ENCODE results near the gene HES3. TPM values are rescaled to one million over a fixed set of nuclear protein-coding genes. Genes with fewer than 3 reads are reported as not detected.

Gene HES3
- total RNA-seq, 4 donors from 2014 or later = not detected

DNA sequence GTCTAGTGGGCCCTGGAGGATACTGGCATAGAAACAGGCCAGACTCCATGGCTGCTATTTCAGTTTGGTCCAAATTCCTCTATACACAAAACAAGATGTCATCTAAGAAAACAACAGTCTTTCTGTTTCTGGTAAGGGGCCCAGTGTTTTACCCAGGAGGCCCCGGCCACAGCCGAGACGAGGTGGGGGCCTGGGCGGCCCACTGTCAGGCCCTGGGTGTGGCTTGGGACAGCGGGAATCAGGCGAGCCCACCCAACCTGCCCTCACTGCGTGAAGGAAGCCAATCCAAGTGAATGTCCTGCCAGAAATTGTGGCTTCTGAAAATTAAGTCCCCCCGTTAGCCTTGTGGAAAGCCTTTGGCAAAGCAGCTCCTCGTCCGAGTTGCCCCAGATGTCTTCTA is 48.1 kb downstream of the HES3 start:
- Histone ChIP-seq H3K9me3 (no peaks in the 10 kb centered on the region), H3K27me3 (no peaks in the 10 kb centered on the region), H3K4me1 (no peaks in the 10 kb centered on the region), H3K36me3 (peaks cover 0 to 21% (median 0%) of the 10 kb centered on the region in 3 donors), H3K4me3 (no peak overlapping the region), H3K27ac (no peak overlapping the region)
- no peak for DNase-seq
- TF ChIP-seq POLR2A (IDR thresholded peaks at IDR 0.05) = no peak
- TF ChIP-seq, protein P1, sequence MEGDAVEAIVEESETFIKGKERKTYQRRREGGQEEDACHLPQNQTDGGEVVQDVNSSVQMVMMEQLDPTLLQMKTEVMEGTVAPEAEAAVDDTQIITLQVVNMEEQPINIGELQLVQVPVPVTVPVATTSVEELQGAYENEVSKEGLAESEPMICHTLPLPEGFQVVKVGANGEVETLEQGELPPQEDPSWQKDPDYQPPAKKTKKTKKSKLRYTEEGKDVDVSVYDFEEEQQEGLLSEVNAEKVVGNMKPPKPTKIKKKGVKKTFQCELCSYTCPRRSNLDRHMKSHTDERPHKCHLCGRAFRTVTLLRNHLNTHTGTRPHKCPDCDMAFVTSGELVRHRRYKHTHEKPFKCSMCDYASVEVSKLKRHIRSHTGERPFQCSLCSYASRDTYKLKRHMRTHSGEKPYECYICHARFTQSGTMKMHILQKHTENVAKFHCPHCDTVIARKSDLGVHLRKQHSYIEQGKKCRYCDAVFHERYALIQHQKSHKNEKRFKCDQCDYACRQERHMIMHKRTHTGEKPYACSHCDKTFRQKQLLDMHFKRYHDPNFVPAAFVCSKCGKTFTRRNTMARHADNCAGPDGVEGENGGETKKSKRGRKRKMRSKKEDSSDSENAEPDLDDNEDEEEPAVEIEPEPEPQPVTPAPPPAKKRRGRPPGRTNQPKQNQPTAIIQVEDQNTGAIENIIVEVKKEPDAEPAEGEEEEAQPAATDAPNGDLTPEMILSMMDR (IDR thresholded peaks at IDR 0.05) = no peak

DNA sequence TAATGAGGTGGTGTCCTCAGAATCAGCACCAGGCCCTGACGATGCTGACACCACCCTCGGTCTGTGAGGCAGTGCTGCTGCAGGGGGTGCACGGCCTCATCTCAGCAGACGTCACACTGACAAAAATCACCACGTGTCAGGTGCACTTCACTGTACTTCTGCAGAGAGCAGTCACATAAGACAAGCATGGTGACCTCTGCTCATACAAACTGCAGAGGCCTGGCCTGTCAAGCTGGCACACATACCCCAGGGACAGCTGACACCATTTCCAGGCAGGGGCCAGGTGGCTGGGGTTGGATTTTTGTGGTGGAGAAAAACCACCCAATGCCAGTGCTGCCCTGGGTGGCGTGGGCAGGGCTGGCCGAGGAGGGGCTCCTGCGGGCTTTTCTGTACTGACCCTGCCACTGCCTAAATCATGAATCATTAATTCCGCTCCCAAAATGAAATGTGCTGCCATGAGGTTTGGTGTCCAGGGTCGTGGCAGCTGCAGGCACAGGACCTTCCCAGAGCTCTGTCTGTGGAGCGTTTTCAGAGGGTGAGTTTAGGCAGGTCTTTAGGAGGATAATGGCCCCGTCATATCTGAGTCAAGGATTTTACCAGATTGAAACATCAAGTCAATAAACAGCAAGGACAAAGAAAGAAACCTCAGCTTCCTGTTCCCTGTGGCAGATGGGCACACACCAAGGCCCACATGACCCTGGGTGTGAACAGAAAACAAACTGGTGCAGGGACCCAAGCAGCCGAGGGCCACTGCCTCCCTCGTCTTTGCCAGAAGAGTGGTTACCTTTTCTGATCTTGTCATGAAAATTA is 50.3 kb downstream of the HES3 start:
- no peak for DNase-seq

DNA sequence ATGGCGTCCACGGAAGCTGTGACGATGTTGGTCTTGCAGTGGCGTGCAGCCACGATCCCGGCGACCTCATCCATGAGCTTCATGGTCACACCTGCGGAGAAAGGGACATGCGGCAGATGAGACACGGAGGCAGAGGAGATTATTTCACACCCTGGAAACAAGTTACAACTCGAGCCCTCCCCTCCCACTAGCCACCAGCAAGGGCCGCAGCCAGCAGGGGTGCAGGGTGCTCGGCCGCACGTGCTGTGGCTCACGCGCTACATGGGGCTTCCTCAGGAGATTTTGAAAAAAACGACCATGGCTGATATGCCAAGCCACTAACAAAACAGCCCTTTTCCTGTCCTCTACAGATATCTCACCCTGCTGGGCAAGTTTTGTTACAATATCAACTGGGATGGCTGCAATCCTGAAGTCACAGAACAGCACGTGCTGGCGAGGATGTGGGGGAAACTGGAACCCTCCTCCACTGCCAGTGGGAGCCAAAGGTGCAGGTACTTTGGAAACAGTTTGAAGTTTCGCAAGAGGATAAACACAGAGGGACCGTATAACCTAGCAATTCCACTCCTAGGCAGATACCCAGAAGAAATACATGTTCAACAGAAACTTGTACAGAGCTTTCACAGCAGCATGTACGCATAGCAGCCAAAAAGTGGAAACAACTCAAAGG is 51.0 kb downstream of the HES3 start:
- no peaks in the 10 kb centered on the region for H3K9me3 ChIP-seq
- no peaks in the 10 kb centered on the region for H3K27me3 ChIP-seq
- H3K4me1 ChIP-seq = no peaks in the 10 kb centered on the region
- DNase-seq = no peak
- no peak overlapping the region for H3K27ac ChIP-seq
- no peak for TF ChIP-seq POLR2A (IDR thresholded peaks at IDR 0.05)
- H3K36me3 ChIP-seq = peaks cover 0 to 21% (median 0%) of the 10 kb centered on the region in 3 donors
- H3K4me3 ChIP-seq = no peak overlapping the region

More for the DNA sequence above, 50.3 kb downstream of the HES3 start:
- no peak overlapping the region for H3K4me3 ChIP-seq
- no peaks in the 10 kb centered on the region for H3K4me1 ChIP-seq
- H3K27me3 ChIP-seq = no peaks in the 10 kb centered on the region
- no peaks in the 10 kb centered on the region for H3K9me3 ChIP-seq
- TF ChIP-seq, protein P1 (IDR thresholded peaks at IDR 0.05) = no peak
- TF ChIP-seq POLR2A (IDR thresholded peaks at IDR 0.05) = no peak
- H3K27ac ChIP-seq = peak overlapping the region in 1 of 4 donors; percentile 13
- peaks cover 0 to 21% (median 0%) of the 10 kb centered on the region in 3 donors for H3K36me3 ChIP-seq

Other genes with a start within 250 kb of the HES3 start
- 10 to 100 TPM in 2 of 4 donors, 1 to 10 TPM in 2; 5.4 to 26.4 (median 10.1) TPM for gene KCNAB2, start 198.3 kb upstream of the HES3 start, total RNA-seq
- gene CHD5, start 63.9 kb upstream of the HES3 start, total RNA-seq = under 1 TPM; under 0.01 to 0.66 (median 0.22) TPM
- 100 to 1,000 TPM in 2 of 4 donors, 10 to 100 TPM in 2; 78.1 to 170 (median 99.0) TPM for gene RPL22, start 44.6 kb upstream of the HES3 start, total RNA-seq
- gene RNF207, start 38.1 kb upstream of the HES3 start, total RNA-seq = 100 to 1,000 TPM in 3 of 4 donors, 10 to 100 TPM in 1; 56.9 to 153 (median 118) TPM
- 100 to 1,000 TPM in 1 of 4 donors, 10 to 100 TPM in 3; 26.4 to 109 (median 63.8) TPM for gene ICMT, start 8.2 kb upstream of the HES3 start, total RNA-seq
- 100 to 1,000 TPM in 3 of 4 donors, 1 to 10 TPM in 1; 3.3 to 162 (median 121) TPM for gene GPR153, start 16.9 kb downstream of the HES3 start, total RNA-seq
- gene ACOT7, start 149.6 kb downstream of the HES3 start, total RNA-seq = 10 to 100 TPM; 38.4 to 93.2 (median 67.1) TPM
- 10 to 100 TPM in 1 of 4 donors, 1 to 10 TPM in 3; 2.5 to 15.9 (median 5.2) TPM for gene HES2, start 175.7 kb downstream of the HES3 start, total RNA-seq
- 100 to 1,000 TPM in 3 of 4 donors, 10 to 100 TPM in 1; 17.3 to 390 (median 306) TPM for gene ESPN, start 180.6 kb downstream of the HES3 start, total RNA-seq
- 10 to 100 TPM; 31.0 to 88.4 (median 61.5) TPM for gene TNFRSF25, start 222.0 kb downstream of the HES3 start, total RNA-seq
- 10 to 100 TPM; 17.7 to 56.9 (median 45.4) TPM for gene PLEKHG5, start 247.5 kb downstream of the HES3 start, total RNA-seq

Data from Peyer's patch (tissue), 4 donors.